A549 treated with ZK216348 at 1 μM for 4 hours (cell line): ENCODE results near the gene MYRIP. TPM values are rescaled to one million over a fixed set of nuclear protein-coding genes. Genes with fewer than 3 reads are reported as not detected.

Experiments
- total RNA-seq: library from RNA; stranded (reverse); fragments of 200-300 nt; extraction: Qiagen RNA extraction; gene quantifications from 5 replicates; pipeline ENCODE4 v1.2.3, GENCODE V29; 2022; ENCODE audit warnings: low read depth

MYRIP gene
- not detected in 5 replicates for total RNA-seq

DNA sequence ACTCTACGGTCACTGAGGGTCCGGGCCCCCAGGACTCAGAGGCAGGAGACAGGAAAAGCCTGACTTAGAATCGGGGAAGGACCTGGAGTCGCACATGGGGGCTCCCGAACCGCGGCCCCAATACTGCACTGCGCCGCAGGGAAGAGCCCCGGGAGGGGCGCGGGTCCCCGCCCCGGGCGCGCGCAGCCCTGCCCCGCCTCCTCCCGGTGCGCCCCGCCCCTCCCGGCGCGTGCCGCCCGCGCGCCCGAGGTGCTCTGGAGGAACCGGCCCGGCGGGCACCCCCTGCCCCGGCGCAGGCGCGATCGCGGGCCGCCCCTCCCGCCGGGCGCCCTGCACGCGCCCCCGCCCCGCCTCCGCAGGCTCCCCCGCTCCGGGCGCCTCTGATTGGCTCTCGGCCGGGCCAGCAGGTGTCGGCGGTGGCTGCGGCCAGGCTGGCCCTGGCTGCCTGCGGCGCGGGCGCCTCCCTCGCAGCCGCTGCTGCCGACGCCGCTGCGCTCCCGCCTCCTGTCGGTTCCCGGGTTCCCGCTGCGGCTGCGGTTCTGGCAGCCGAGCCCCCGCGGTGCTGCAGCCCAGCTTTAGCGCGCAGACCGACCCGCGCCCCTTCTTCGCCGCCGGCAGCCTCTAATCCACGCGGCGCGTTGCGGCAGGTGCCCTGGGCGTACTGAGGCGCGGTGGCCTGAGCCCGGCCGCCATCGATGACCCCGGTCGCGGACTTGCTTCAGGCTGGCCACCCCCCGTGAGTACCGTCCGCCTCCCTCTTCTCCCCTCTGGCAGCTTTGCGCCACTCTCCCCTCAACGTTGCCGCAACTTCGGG is at the start of gene MYRIP:
MYRIP (plus strand) TSS at position 429 of the 814 bp plus-strand sequence. CDS start 91,208 bp downstream, outside the sequence.

DNA sequence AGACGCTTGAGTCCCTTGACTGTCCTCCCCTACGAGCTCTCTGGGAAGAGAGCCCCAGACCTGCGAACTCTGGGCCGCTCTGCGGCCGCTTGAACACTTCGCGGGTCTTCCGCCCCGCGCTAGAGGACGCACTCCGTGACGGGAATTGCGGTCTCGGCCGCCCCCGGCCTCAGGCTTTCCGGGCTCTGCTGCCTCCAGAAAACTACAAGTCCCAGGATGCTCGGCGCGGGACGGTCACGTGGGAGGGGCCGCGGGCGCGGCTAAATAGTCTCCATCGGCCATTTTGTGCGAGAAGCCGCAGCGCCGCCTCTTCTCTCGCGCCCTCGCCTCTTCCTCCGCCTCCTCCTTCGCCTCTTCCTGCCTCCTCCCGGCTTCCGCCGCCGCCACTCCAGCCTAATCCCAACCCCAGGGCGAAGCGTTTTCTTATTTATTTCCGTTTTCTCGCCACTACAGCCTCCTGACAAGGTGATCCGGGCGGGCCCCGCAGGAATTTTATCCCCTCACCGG is 500.1 kb downstream of the MYRIP start, which contains the start of gene EIF1B:
EIF1B (plus strand) TSS at position 290 of the 507 bp plus-strand sequence. CDS start 235 bp downstream, outside the sequence.

